NOMO-1 treated with DMSO at 0.1 percent for 48 hours (cell line): Measurements from ENCODE around the gene CRTC3.

Source experiments
- DNase-seq: peaks from one replicate; lab custom pipeline; 2025; ENCODE audit not compliant: unreplicated experiment; lab: John Stamatoyannopoulos, UW

CRTC3 gene

DNA sequence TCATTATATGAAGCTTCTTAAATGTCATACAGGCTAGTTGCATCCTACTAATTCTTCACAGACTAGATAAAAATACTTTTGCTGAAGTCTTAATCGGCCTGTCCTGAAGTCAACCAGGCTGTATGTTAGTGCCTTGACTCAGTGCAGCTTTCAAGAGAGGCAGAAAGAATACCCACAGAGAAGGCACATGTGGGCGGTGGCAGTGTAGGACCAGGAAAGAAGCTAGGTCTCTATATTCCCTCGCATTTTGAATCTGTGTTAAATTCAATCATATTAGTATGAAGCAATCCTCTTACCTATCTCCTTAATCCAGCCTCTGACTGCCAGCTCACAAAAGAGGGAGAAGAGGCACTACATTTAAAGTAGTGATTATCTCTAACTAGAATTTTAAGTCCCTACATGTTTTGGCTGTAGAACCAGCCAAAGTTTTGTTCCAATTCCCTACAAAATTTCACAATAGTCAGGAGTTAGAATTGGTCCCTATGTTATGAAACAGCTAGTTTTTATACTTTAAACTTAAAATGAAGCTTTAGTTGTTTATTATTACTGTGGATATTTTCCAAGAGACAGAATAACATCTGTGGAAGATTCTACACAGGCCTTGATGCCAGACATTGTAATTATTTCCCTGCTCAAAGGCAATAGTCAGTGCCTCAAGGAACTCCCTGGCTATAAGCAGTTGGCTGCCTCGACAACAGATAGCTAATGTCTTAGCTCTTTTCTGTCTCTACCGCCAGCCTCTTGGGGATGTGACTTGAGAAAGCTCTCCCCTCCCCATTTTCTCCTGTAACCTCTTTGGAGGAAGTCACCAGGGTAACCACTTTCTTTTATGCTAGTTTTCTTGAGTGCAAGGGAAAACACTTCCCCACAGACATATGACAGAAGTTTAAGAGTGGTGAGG is 31.9 kb downstream of the CRTC3 start:
- DNase-seq: peak; percentile 65

DNA sequence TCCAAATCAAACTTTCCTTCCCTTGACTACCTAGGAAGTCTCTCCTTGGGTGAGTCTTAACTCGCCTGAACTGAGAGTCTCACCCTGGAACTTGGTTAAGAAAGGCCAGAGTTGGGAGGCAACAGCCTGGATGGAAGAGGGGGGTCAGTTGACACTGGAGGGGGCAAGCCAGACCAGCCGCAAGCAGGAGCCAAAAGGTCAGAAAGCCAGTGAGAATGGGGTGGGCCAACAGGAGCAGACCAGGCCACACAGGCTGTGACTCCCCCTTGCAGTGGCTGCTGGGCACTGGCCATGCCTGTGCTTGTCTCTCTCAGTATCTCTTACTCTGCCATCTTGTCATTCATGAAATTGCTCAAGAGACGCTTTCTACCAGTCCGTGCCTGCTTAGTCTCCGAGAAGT is 32.9 kb downstream of the CRTC3 start:
- no peak for DNase-seq

- DNase-seq: no peak
These were observed 33.7 kb downstream of the CRTC3 start for GRCh38 chr15:90563463-90563862.

DNA sequence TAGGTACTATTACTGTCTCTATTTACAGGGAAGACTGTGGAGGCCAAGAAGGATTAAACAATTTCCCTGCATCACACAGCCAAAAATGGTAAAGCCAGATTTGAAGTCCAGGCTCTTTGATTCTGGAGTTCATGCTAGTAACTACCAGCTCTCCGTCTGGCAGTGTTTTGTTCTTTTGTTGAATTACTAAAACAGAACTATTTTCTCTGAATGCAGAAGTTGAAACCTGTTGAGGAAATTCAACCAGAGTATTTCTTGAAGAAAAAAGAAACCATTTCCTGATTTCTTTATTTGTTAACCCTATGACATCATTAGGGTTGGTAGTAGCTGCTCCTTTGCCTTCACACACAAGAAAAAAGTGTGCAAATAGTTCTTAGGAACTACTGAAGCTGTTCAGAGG is 34.3 kb downstream of the CRTC3 start:
- peak; percentile 78 for DNase-seq

DNA sequence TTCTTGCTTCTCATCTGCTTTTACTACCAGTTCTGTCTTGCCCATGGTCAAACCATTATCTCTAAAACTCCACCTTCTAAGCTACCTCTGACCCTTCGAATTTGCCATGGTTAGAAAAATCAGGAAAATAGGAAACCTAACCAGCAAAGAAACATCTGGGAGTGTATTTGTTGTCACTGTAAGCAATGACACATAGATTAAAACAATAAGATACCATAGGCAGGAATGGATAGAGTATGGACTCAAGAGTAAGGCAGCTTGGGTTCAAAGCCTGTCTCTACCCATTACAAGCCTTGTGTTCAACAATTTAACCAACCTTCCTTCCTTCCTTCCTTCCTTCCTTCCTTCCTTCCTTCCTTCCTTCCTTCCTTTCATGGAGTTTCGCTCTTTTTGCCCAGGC is 34.9 kb downstream of the CRTC3 start:
- no peak for DNase-seq

- no peak for DNase-seq
These were observed 36.1 kb downstream of the CRTC3 start for GRCh38 chr15:90565866-90566265.

DNA sequence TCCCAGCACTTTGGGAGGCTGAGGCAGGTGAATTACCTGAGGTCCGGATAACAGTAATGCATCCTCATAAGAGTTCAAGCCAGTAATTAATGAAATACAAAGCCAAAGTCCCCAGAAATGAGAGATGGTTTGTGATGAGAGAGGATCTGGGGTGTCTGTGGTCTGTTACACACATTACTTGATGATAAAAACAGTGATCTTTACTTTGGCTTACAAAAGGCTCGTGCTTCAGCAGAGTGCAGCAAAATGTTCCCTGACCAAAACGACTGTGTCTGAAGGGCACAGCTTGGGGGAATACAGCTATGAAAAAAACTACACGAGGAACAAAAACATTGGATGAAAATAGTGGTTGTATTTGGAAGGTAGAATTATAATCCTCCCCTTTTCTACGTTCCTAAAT is 40.9 kb downstream of the CRTC3 start:
- no peak for DNase-seq

DNA sequence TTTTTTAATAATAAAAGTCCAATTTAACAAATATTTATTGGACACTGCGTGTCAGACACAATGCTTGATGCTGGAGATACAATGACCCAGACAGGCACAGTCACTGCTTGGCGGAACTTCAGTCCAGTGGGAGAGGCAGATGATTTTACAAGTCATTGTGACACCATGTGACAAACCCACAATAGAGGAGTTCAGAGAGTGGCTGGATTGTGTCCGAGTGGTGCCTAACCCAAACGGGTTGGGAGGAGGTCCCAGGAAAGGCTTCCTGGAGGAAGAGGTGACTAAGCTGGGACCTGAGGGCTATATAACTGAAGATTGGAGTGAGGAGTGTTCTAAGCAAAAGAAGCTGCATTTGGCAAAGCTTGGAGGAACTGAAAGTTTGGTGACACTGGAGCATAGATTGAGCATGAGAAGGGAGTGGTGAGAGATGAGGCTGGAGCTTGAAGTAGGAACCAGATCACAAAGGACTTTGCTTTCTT is 41.4 kb downstream of the CRTC3 start:
- peak; percentile 84 for DNase-seq

DNA sequence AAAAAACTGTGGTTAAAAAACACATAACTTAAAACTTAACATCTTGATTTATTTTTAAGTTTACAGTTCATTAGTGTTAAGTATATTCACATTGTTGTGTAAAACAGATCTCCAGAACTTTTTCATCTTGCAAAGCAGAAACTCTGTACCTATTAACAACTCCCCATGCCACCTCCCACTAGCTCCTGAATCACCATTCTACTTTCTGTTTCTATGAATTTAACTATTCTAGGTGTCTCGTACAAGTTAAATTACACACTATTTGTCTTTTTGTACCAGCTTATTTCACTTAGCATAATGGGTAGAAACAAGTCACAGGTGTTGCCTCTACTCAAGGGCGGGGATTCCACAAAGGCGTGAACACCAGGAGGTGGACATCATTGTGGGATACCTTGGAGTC is 43.2 kb downstream of the CRTC3 start:
- no peak for DNase-seq

DNA sequence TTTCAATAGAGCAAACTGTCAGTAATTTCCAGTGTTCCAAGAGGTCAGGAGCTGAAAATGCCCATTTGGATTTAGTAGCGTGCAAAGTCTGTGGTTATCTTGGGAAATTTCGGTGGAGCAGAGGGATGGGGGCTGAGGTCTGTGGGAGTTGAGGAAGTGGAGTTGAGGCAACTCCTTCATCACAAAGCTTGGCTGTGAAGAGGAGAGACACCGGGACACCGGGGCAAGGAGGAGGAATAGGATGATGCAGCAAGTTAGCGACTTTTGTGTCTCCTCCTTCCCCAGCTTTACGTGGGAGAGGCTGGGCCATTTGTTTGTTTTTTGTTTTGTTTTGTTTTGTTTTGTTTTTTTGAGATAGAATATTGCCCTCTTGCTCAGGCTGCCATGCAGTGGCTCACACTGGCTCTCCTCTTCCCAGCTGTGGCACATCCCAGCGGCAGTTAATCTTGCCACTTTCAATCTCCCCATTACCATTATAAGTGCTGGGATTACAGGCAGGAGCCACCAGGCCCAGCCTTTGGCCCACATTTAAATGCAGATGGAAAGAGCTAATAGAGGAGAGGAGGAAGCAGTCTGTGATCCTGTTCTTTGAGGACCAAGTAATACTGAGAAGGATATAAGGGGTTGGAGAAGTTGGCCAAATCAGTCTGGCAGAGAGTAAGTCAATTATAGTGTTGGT is 47.1 kb downstream of the CRTC3 start:
- DNase-seq: no peak

GRCh38 chr15:90579213-90579612 is 49.5 kb downstream of the CRTC3 start:
- no peak for DNase-seq

- DNase-seq: no peak
These were observed 50.4 kb downstream of the CRTC3 start for GRCh38 chr15:90580099-90580498.

DNA sequence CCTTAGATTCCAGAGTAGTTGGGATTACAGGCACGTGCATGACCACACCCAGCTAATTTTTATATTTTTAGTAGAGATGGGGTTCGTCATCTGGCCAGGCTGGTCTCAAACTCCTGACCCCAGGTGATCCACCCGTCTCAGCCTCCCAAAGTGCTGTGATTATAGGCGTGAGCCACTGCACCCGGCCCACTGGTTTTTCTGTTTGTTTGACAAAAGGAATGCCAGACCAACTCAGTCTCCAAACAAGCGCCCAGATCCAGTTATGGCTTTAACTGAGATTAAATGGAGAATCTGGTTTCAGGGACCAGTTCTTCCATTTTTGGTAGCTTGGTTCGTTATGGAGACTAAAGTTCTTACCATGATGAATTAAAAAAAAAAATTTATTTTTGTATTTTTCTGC is 50.8 kb downstream of the CRTC3 start:
- no peak for DNase-seq

GRCh38 chr15:90580946-90581345 is 51.2 kb downstream of the CRTC3 start:
- DNase-seq: no peak

DNA sequence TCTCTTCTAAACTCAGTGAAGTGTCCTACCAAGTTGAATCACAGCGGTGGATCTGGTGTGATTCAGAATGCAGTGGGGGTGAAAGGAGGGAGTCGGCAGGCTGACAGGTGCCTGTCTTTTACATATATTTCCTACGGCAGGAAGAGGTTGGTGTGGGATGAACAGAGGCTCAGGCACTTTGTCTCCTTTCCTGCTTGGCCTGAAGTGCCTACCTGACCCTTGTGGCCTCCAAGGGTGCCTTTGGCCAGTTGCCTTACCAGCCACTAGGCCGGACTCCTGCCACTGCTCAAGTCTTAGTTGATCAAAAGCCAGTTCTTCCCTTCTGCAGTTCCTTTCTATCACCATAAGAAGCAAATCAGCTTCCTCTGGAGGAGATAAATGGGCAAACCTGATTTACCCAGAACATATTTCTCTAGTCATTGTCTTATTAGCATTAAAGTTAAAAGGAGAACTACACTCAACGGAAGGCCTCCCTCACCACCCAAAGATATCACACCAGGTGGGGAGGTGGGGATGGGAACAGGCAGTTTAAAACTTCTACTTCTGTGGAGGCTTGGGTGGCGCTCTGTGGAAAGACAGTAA is 52.1 kb downstream of the CRTC3 start:
- no peak for DNase-seq

GRCh38 chr15:90582553-90582952 is 52.8 kb downstream of the CRTC3 start:
- no peak for DNase-seq

- no peak for DNase-seq
These were observed 53.9 kb downstream of the CRTC3 start for GRCh38 chr15:90583471-90584252.

DNA sequence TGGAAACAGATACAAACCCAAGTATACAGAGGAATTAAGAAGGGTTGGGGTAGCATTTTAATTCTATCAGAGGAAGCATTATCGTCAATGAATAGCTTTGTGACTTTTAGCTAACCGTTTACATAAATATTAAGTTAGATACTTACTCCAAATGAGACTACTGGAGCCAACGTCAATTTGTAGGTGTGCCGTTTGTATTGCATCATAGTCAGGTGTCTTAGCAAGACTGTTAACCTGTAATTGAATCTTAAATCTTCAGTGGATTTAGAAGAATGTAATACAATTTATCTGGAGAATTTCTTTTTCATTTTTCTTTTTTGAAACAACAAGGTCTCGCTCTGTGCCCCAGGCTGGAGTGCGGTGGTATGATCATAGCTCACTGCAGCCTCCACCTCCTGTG is 55.1 kb downstream of the CRTC3 start:
- no peak for DNase-seq

GRCh38 chr15:90585863-90586262 is 56.1 kb downstream of the CRTC3 start:
- no peak for DNase-seq

- DNase-seq: peak; percentile 45
These were observed 57.2 kb downstream of the CRTC3 start for GRCh38 chr15:90586948-90587347.

- no peak for DNase-seq
These were observed 58.7 kb downstream of the CRTC3 start for GRCh38 chr15:90588427-90588826.
